Measurements from ENCODE around the gene SERINC3. TPM values are rescaled to one million over a fixed set of nuclear protein-coding genes. Genes with fewer than 3 reads are reported as not detected.

The SERINC3 gene
- polyA plus RNA-seq, 1 donor (not counting 4 experiments of a cell fraction or from before 2014, with no cell fraction given), result 118 TPM

DNA sequence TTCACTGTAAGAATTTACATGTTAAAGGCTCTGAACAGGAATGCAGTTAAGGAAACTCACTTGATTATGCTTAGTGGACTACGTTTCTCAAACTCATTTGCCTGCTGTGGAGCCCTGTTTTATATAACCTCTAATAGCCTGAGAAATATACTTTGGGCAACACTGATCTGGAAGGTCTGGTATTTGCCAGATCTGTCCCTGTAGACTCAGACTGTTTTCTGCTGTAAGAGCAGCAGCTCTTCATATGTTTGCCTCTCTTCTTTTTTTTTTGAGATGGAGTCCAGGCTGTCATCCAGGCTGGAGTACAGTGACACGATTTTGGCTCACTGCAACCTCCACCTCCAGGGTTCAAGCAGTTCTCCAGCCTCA lies 36.1 kb downstream of the SERINC3 start:
- FAIRE-seq, result no peak
- Histone ChIP-seq H3K79me2 (ENCODE audit: control insufficient read depth, insufficient read depth, low read length) (no peaks in the 10 kb centered on the region), H3K27ac (ENCODE audit: control insufficient read depth, insufficient read depth, low read length) (no peak overlapping the region), H3K36me3 (ENCODE audit: control insufficient read depth in 2 of 2, extremely low read depth in 1 of 2, insufficient read depth in 2 of 2, low read length in 2 of 2) (peaks cover 32 to 40% of the 10 kb centered on the region in 2 experiments), H3K27me3 (ENCODE audit: control insufficient read depth, extremely low read depth, insufficient read depth, low read length) (no peaks in the 10 kb centered on the region), H3K4me2 (ENCODE audit: control insufficient read depth, extremely low read depth, insufficient read depth, low read depth, low read length) (no peak overlapping the region), H3K4me3 (ENCODE audit: control insufficient read depth in 2 of 3, extremely low read depth in 1 of 3, insufficient read depth in 2 of 3, low read depth in 1 of 3, low read length in 3 of 3) (no peak overlapping the region), H2AFZ (ENCODE audit: control insufficient read depth, low read length) (no peak overlapping the region), H3K9me1 (ENCODE audit: control insufficient read depth, extremely low read depth, insufficient read depth, low read length) (no peaks in the 10 kb centered on the region), H3K9ac (ENCODE audit: control insufficient read depth, extremely low read depth, insufficient read depth, low read length) (no peak overlapping the region), H3K9me3 (ENCODE audit: control insufficient read depth, low read depth, low read length) (no peaks in the 10 kb centered on the region), H4K20me1 (ENCODE audit: control insufficient read depth, extremely low read depth, insufficient read depth, low read length) (no peaks in the 10 kb centered on the region), H3K4me1 (ENCODE audit: control insufficient read depth, extremely low read depth, insufficient read depth, low read length) (no peaks in the 10 kb centered on the region)
- dilution Hi-C loops (cut with MboI; ENCODE audit: extremely low pct_ligation_motif_present, low sequenced_read_pairs), result no loop called here
- TF ChIP-seq CTCF (optimal IDR thresholded peaks at IDR 0.05 in 1 of 3, IDR thresholded peaks at IDR 0.05 in 1 of 3, conservative IDR thresholded peaks at IDR 0.05 in 1 of 3; ENCODE audit: extremely low read depth in 1 of 3, insufficient read depth in 2 of 3, low read length in 3 of 3), result no peak
- TF ChIP-seq EZH2 (IDR thresholded peaks at IDR 0.05; ENCODE audit: low read length), result no peak
- no peak for DNase-seq (ENCODE audit: low read depth, low spot score)

- H3K9me1 ChIP-seq (ENCODE audit: control insufficient read depth, extremely low read depth, insufficient read depth, low read length), result no peaks in the 10 kb centered on the region
- H3K4me3 ChIP-seq (ENCODE audit: control insufficient read depth in 2 of 3, extremely low read depth in 1 of 3, insufficient read depth in 2 of 3, low read depth in 1 of 3, low read length in 3 of 3), result no peak overlapping the region
- no peak overlapping the region for H3K9ac ChIP-seq (ENCODE audit: control insufficient read depth, extremely low read depth, insufficient read depth, low read length)
- no peak overlapping the region for H3K4me2 ChIP-seq (ENCODE audit: control insufficient read depth, extremely low read depth, insufficient read depth, low read depth, low read length)
- no peaks in the 10 kb centered on the region for H3K27me3 ChIP-seq (ENCODE audit: control insufficient read depth, extremely low read depth, insufficient read depth, low read length)
- no peak for TF ChIP-seq EZH2 (IDR thresholded peaks at IDR 0.05; ENCODE audit: low read length)
- no peak for TF ChIP-seq CTCF (optimal IDR thresholded peaks at IDR 0.05 in 1 of 3, IDR thresholded peaks at IDR 0.05 in 1 of 3, conservative IDR thresholded peaks at IDR 0.05 in 1 of 3; ENCODE audit: extremely low read depth in 1 of 3, insufficient read depth in 2 of 3, low read length in 3 of 3)
- no peaks in the 10 kb centered on the region for H4K20me1 ChIP-seq (ENCODE audit: control insufficient read depth, extremely low read depth, insufficient read depth, low read length)
- H3K36me3 ChIP-seq (ENCODE audit: control insufficient read depth in 2 of 2, extremely low read depth in 1 of 2, insufficient read depth in 2 of 2, low read length in 2 of 2), result peaks cover 32 to 45% of the 10 kb centered on the region in 2 experiments
- no peaks in the 10 kb centered on the region for H3K79me2 ChIP-seq (ENCODE audit: control insufficient read depth, insufficient read depth, low read length)
- H2AFZ ChIP-seq (ENCODE audit: control insufficient read depth, low read length), result no peak overlapping the region
- H3K4me1 ChIP-seq (ENCODE audit: control insufficient read depth, extremely low read depth, insufficient read depth, low read length), result no peaks in the 10 kb centered on the region
- FAIRE-seq (no peak), DNase-seq (ENCODE audit: low read depth, low spot score) (no peak)
- no peaks in the 10 kb centered on the region for H3K9me3 ChIP-seq (ENCODE audit: control insufficient read depth, low read depth, low read length)
- no peak overlapping the region for H3K27ac ChIP-seq (ENCODE audit: control insufficient read depth, insufficient read depth, low read length)
- dilution Hi-C loops (cut with MboI; ENCODE audit: extremely low pct_ligation_motif_present, low sequenced_read_pairs), result no loop called here
These were observed 36.6 kb downstream of the SERINC3 start for GRCh38 chr20:44485078-44485829.
